BE2C (cell line): ENCODE results near the gene ADK.

Experiments
- DNase-seq: peaks from one replicate; pipeline ENCODE4 v3.0.0-alpha.2; 2020
- H3K27me3 ChIP-seq: fragments of 250-450 bp; sonication (Bioruptor Pico); 2 replicates; pipeline ENCODE4 v1.5.1; 2020; ENCODE audit warnings: mild to moderate bottlenecking
- H3K36me3 ChIP-seq: fragments of 250-450 bp; sonication (Bioruptor Pico); 2 replicates; pipeline ENCODE4 v1.5.1; 2020; ENCODE audit warnings: mild to moderate bottlenecking
- H3K4me1 ChIP-seq: fragments of 250-450 bp; sonication (Bioruptor Pico); 2 replicates; pipeline ENCODE4 v1.5.1; 2020
- H3K4me3 ChIP-seq: 2 replicates; pipeline ENCODE4 v1.5.1; 2011; ENCODE audit warnings: low read depth, low read length
- H3K9me3 ChIP-seq: fragments of 250-450 bp; sonication (Bioruptor Pico); 2 replicates; pipeline ENCODE4 v1.5.1; 2020
- CTCF ChIP-seq: IDR thresholded peaks from 2 replicates; pipeline ENCODE4 v1.5.1; 2012; ENCODE audit warnings: mild to moderate bottlenecking, low read depth, low read length

ADK gene

DNA sequence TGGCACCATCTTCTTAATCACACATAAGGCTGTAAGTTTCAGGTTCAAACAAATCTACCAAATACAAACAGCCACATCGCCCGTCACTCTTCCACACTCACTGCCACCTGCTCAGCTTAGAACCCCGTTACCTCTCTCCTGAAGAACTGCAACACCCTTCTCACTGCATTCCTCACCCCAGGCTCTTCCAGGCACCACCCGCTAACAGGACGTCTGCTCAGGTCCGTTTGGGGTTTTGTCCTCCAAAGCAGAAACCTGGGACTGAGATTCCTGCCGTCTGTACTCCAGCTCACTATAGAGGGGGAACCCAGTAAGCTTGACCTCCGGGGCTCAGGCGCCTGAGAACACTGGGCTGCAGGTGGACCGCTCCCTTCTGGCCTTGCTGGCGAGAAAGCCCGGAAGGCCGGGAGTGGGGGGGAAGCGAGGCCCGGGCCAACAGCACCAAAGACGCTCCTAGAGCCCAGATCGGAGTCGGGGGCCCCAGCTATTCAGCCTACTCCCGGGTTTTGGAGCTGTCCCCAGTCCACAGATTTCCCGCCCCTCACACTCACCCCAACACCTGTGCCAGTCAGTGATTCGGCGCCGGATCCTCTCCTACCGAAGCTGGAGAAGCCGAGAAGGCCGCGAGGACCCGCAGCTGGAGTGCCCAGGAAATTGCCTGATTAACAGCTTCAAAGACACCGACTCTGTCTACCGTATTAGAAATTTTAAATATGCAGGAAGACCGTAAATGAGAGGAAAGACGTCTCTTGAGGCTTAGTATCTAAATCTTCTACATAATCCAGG is 624 bp upstream of the ADK start, which contains the start of gene AP3M1:
AP3M1 (minus strand) TSS at position 625 of the 786 bp plus-strand sequence. CDS start 12,449 bp downstream, outside the sequence.
- DNase-seq: peak; percentile 78
- TF ChIP-seq CTCF: no peak
- Histone ChIP-seq H3K4me3 (peak within 1 kb of the TSS; percentile 73), H3K27me3 (no peaks in the 10 kb centered on the region), H3K9me3 (no peaks in the 10 kb centered on the region), H3K4me1 (peaks cover 3% of the 10 kb centered on the region), H3K36me3 (peaks cover 12% of the 10 kb centered on the region)

DNA sequence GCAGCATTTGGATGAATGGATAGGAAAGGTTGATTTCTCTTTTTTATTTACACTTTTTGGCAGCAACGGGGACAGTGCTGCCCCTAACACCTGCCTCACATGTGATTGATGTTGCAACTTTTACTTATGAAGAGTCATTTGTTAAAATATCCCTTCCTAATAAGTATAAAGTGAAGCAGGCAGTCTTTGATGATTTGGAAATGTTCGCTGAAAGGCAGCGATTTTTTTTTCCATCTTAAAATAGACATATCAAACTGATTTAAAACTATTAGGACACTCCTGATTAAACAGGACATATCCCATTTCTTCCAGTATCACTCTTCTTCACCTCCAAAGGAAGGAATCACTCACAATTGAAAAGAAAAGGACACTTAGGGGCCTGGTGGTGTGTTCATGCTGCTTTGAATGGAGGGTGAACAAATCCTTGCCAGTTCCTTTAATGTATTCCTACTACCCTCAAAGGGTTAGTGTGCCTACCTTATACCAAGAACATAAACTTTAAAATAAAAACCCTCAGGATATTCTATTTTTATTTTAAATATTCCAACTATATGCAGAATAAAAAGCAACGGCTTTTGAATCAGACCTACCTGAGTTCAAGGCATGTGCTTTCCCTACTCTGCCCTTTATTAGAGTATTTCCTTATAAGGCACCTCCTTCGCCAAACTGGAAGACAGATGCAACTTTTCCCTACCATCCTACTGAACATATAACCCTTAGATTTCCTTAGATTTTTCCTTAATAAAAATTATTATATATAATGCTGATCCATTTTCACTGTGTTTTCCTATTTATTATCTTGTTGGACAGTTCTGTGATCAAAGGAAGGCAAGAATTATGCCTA is 1.1 kb downstream of the ADK start:
- no peak for TF ChIP-seq CTCF
- peaks cover 3% of the 10 kb centered on the region for H3K4me1 ChIP-seq
- H3K27me3 ChIP-seq: no peaks in the 10 kb centered on the region
- H3K4me3 ChIP-seq: peak overlapping the region; percentile 73
- H3K9me3 ChIP-seq: no peaks in the 10 kb centered on the region
- H3K36me3 ChIP-seq: peaks cover 8% of the 10 kb centered on the region; the same call in 1 of the 2 replicates
- DNase-seq: no peak

DNA sequence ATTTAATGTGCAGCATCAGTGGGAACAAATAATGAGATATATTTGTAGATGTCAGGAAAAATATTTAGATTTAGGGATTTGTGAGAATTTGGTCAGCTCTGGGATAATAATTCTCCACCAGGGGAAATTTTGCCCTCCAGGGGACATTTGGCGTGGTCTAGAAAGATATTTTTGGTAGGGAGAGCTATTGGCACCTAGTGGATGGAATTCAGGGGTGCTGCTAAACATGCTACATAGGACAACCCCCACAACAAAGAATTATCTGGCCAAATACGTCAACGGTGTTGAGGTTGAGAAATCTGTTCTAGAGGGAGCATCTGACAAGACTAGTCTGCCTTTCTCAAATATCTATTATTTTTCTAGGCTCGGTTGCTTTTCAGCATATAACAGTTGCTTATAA is 2.1 kb downstream of the ADK start:
- peak; percentile 38 for TF ChIP-seq CTCF
- Histone ChIP-seq H3K27me3 (no peaks in the 10 kb centered on the region), H3K4me1 (peaks cover 3% of the 10 kb centered on the region), H3K36me3 (peaks cover 3% of the 10 kb centered on the region; the same call in 1 of the 2 replicates), H3K4me3 (no peak overlapping the region), H3K9me3 (no peaks in the 10 kb centered on the region)
- DNase-seq: no peak

GRCh38 chr10:74153676-74154075 is 2.7 kb downstream of the ADK start:
- TF ChIP-seq CTCF: no peak
- Histone ChIP-seq H3K9me3 (no peaks in the 10 kb centered on the region), H3K4me3 (no peak overlapping the region), H3K27me3 (no peaks in the 10 kb centered on the region), H3K36me3 (no peaks in the 10 kb centered on the region), H3K4me1 (peaks cover 3% of the 10 kb centered on the region)
- no peak for DNase-seq

- H3K9me3 ChIP-seq: no peaks in the 10 kb centered on the region
- peak; percentile 35 for DNase-seq
These were observed 5.9 kb downstream of the ADK start for GRCh38 chr10:74156919-74157289.

More at GRCh38 chr10:74156919-74157289, 5.9 kb downstream of the ADK start:
- Histone ChIP-seq H3K4me1 (no peaks in the 10 kb centered on the region; the same call in 1 of the 2 replicates), H3K4me3 (no peak overlapping the region), H3K36me3 (no peaks in the 10 kb centered on the region), H3K27me3 (no peaks in the 10 kb centered on the region)
- TF ChIP-seq CTCF: no peak
